Activated naive CD8-positive, alpha-beta T cell treated with anti-CD3 and anti-CD28 coated beads, Interleukin-2, amount 10 ng/mL, durations not matched to agents 7 days and 5 days (primary cell): ENCODE data around the gene EYA3. TPM values are rescaled to one million over a fixed set of nuclear protein-coding genes. Genes with fewer than 3 reads are reported as not detected.

ENCODE experiments used
- ATAC-seq: fragments of 150-1000 bp; cut with Tn5 transposase; one replicate; pipeline ENCODE4 v1.10.0; 2021; ENCODE audit warnings: low read depth, moderate library complexity
- POLR2A ChIA-PET: fragments of 350-600 bp; sonication (Branson Sonifier 250); formaldehyde crosslinking; loops from one replicate; lab custom pipeline; 2021; ENCODE audit warnings: antibody characterized with exemption; lab: Charles Lee
- DNase-seq: peaks from one replicate; pipeline ENCODE4 v3.0.0; 2021
- H3K27ac Mint-ChIP-seq: one replicate; pipeline ENCODE4 v1.8.0; 2022; ENCODE audit warnings: mild to moderate bottlenecking, mixed read lengths
- H3K27me3 Mint-ChIP-seq: one replicate; pipeline ENCODE4 v1.8.0; 2022; ENCODE audit warnings: mild to moderate bottlenecking, moderate library complexity, mixed read lengths
- H3K36me3 Mint-ChIP-seq: one replicate; pipeline ENCODE4 v1.8.0; 2021; ENCODE audit warnings: mild to moderate bottlenecking, mixed read lengths
- H3K4me1 Mint-ChIP-seq: one replicate; pipeline ENCODE4 v1.8.0; 2021; ENCODE audit warnings: mixed read lengths
- H3K4me3 Mint-ChIP-seq: one replicate; pipeline ENCODE4 v1.8.0; 2022; ENCODE audit warnings: mild to moderate bottlenecking, moderate library complexity, mixed read lengths
- H3K9me3 Mint-ChIP-seq: one replicate; pipeline ENCODE4 v1.8.0; 2021; ENCODE audit warnings: mixed read lengths
- total RNA-seq, 2 experiments: library from RNA; stranded (reverse); gene quantifications; one replicate each; pipeline ENCODE4 v1.2.3, GENCODE V29; 2021

The EYA3 gene
- total RNA-seq, 2 experiments from 2014 or later, result 27.0 to 27.3 TPM

DNA sequence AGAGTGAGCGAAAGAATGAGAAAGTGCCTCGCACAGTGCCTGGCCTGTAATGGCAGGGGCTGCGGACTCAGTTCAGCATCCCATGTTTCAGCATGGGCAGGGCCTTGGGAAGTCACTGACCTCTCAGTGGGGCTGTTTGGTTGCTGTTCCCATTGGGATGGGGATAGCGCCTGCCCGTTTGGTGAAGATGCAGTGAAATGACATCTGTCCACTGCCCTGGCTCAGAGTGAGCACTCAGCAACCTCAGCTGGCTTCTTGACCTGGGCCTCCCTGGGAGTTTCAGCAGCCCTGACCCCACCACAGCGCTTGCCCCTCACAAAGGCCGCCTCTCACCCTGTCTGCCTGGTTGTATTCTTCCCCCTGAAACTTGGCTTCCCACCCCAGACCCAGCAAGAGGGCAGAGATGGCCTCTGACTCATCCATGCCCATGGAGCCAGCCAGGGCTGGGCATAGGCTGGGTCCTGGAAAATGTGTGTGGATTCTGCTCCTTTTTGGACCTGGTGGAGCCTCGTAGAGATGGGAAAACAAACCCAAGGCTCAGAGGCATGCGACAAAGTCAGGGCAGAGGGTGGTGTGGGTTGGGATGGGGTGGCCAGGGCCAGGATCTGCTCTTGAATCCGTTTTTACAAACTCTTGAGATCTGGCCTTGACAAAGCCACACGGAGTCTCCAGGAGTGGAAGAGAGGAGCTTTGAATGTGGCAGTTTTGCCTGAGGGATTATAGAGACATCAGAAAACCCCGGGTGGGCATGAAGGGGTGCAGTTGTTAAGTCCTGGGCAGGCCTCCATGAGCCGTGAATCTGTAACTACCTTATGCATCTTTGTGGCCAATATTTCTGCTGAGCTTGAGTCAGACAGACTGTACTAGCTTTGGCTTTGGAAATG is 127.4 kb downstream of the EYA3 start:
- peak overlapping the region; percentile 21 for H3K27ac Mint-ChIP-seq
- POLR2A ChIA-PET, result interaction anchor here (0.5 to 2.2 kb wide), 6 partner anchors 7 to 248 kb away, joined by 3 to 10 read pairs (median 4); no protein-coding TSS in a partner anchor
- peaks cover 18% of the 10 kb centered on the region for H3K4me1 Mint-ChIP-seq

GRCh38 chr1:27959792-27960603 is 128.4 kb downstream of the EYA3 start, which contains the start of gene XKR8:
Gene XKR8, plus strand, starts transcription at chr1:27959973. Its CDS starts 97 bp downstream, at chr1:27960070.
- Mint-ChIP-seq H3K36me3 (peaks cover 3% of the 10 kb centered on the region), H3K27me3 (peaks cover 6% of the 10 kb centered on the region), H3K9me3 (no peaks in the 10 kb centered on the region), H3K4me1 (peaks cover 18% of the 10 kb centered on the region), H3K4me3 (peak within 1 kb of the TSS; percentile 85), H3K27ac (peak within 1 kb of the TSS; percentile 88)
- DNase-seq, result peak; percentile 91
- peak; percentile 99 for ATAC-seq
- POLR2A ChIA-PET, result interaction anchor here (0.5 to 2.2 kb wide), 12 partner anchors 8 to 399 kb away, joined by 3 to 10 read pairs (median 4); partner anchors contain the start of gene EYA3

More for the DNA sequence above, 127.4 kb downstream of the EYA3 start:
- DNase-seq (no peak), ATAC-seq (no peak)
- peak overlapping the region; percentile 85 for H3K4me3 Mint-ChIP-seq
- H3K36me3 Mint-ChIP-seq, result peaks cover 4% of the 10 kb centered on the region
- H3K9me3 Mint-ChIP-seq, result no peaks in the 10 kb centered on the region
- peaks cover 6% of the 10 kb centered on the region for H3K27me3 Mint-ChIP-seq

- ATAC-seq, result no peak
- peaks cover 6% of the 10 kb centered on the region for H3K27me3 Mint-ChIP-seq
- no peaks in the 10 kb centered on the region for H3K36me3 Mint-ChIP-seq
- H3K4me3 Mint-ChIP-seq, result no peak overlapping the region
- H3K9me3 Mint-ChIP-seq, result no peaks in the 10 kb centered on the region
- no peak for DNase-seq
- no peak overlapping the region for H3K27ac Mint-ChIP-seq
- POLR2A ChIA-PET, result interaction anchor here (2.0 to 2.2 kb wide), 2 partner anchors 13 to 15 kb away, joined by 7 to 10 read pairs; no protein-coding TSS in a partner anchor
- peaks cover 14% of the 10 kb centered on the region for H3K4me1 Mint-ChIP-seq
These were observed 129.9 kb downstream of the EYA3 start for GRCh38 chr1:27958513-27958912.

DNA sequence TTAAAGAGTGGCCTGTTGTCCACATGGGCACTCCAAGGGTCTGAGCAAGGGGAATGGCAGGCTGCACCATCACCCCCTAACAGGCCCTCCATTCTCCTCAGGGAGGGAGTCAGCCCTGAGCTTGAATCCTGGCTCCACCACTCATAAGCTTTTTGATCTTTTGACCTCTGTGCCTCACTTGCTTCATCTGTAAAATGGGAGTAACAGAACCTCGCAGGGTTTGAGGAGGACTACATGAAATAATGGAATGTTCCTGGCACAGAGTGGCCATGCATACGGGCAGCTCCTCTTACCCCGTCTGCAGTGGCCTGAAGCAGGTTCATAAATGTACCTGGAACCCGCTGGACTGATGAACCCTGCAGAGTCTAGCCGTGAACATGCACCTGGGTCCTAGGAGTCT is 130.8 kb downstream of the EYA3 start:
- Mint-ChIP-seq H3K9me3 (no peaks in the 10 kb centered on the region), H3K4me1 (peaks cover 13% of the 10 kb centered on the region), H3K36me3 (no peaks in the 10 kb centered on the region), H3K27ac (no peak overlapping the region), H3K4me3 (no peak overlapping the region), H3K27me3 (peaks cover 6% of the 10 kb centered on the region)
- no peak for ATAC-seq
- DNase-seq, result no peak
- POLR2A ChIA-PET, result no interaction called here

GRCh38 chr1:27956761-27957160 is 131.6 kb downstream of the EYA3 start:
- DNase-seq (no peak), ATAC-seq (no peak)
- POLR2A ChIA-PET, result no interaction called here
- no peaks in the 10 kb centered on the region for H3K9me3 Mint-ChIP-seq
- peaks cover 11% of the 10 kb centered on the region for H3K4me1 Mint-ChIP-seq
- H3K27ac Mint-ChIP-seq, result no peak overlapping the region
- no peaks in the 10 kb centered on the region for H3K36me3 Mint-ChIP-seq
- no peak overlapping the region for H3K4me3 Mint-ChIP-seq
- H3K27me3 Mint-ChIP-seq, result peaks cover 10% of the 10 kb centered on the region

DNA sequence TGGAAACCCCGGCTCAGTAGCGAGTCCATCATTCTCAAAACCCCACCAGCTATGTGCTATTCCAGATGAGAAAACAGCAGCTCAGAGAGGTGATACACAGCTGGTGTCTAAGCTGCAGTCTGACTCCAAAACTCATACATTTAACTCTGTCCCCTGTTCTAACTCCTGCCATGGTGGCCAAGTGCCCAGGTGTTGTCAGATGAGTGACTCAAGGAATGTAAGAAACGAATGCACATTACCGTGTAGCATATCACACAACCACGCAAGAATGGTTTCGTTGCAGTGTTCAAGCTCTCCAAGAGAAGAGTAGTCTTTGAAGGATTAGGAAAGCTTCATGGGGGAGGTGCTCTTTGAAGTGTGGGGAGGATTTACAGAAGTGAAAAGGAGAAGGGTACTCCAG is 133.3 kb downstream of the EYA3 start:
- POLR2A ChIA-PET, result no interaction called here
- no peak overlapping the region for H3K27ac Mint-ChIP-seq
- peaks cover 4% of the 10 kb centered on the region for H3K4me1 Mint-ChIP-seq
- H3K4me3 Mint-ChIP-seq, result no peak overlapping the region
- no peaks in the 10 kb centered on the region for H3K9me3 Mint-ChIP-seq
- DNase-seq, result no peak
- peaks cover 13% of the 10 kb centered on the region for H3K27me3 Mint-ChIP-seq
- ATAC-seq, result no peak
- no peaks in the 10 kb centered on the region for H3K36me3 Mint-ChIP-seq

- ATAC-seq (no peak), DNase-seq (no peak)
- no peaks in the 10 kb centered on the region for H3K36me3 Mint-ChIP-seq
- POLR2A ChIA-PET, result no interaction called here
- no peak overlapping the region for H3K27ac Mint-ChIP-seq
- no peaks in the 10 kb centered on the region for H3K9me3 Mint-ChIP-seq
- peaks cover 2% of the 10 kb centered on the region for H3K4me1 Mint-ChIP-seq
- H3K4me3 Mint-ChIP-seq, result no peak overlapping the region
- peaks cover 13% of the 10 kb centered on the region for H3K27me3 Mint-ChIP-seq
These were observed 134.2 kb downstream of the EYA3 start for GRCh38 chr1:27954186-27954585.

DNA sequence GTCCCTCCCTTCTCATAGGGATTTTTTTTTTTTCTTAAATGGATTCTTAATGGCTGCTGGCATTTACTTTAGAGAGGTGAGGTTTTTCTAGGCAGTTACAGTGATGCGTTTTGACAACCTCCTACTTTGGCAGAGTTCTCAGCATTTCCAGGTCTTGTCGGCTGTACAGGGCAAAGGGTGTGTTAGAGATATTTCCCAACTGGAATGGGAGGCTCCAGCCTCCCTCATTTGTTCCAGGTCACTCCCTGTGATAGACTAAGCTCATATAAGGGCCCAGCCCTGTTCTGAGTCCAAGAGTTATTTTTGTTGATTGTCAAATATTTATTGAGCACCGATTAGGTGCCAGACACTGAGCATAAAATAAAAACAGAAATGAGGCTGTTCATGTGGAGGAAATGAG is 136.3 kb downstream of the EYA3 start:
- Mint-ChIP-seq H3K36me3 (no peaks in the 10 kb centered on the region), H3K4me1 (no peaks in the 10 kb centered on the region), H3K27ac (no peak overlapping the region), H3K27me3 (peaks cover 13% of the 10 kb centered on the region), H3K9me3 (no peaks in the 10 kb centered on the region), H3K4me3 (no peak overlapping the region)
- no peak for DNase-seq
- ATAC-seq, result no peak
- POLR2A ChIA-PET, result no interaction called here

DNA sequence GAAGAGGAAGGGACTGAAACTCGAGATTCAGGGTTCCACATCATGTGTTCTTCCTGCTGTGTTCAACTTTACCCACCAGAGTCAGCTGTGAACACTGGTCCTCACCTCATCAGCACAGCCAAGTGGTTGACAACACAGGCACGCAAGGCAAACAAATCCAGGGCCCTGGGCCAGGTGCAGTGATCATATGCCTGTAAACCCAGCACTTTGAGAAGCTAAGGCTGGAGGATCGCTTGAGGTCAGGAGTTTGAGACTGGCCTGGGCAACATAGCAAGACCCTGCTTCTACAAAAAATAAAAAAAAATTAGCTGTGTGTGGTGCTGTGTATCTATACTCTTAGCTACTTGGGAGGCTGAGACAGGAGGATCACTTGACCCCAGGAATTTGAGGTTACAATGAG is 137.0 kb downstream of the EYA3 start:
- H3K4me3 Mint-ChIP-seq, result no peak overlapping the region
- H3K27me3 Mint-ChIP-seq, result peaks cover 11% of the 10 kb centered on the region
- no peaks in the 10 kb centered on the region for H3K9me3 Mint-ChIP-seq
- no peaks in the 10 kb centered on the region for H3K4me1 Mint-ChIP-seq
- POLR2A ChIA-PET, result no interaction called here
- DNase-seq (no peak), ATAC-seq (no peak)
- no peak overlapping the region for H3K27ac Mint-ChIP-seq
- no peaks in the 10 kb centered on the region for H3K36me3 Mint-ChIP-seq

GRCh38 chr1:27949027-27949426 is 139.4 kb downstream of the EYA3 start:
- H3K4me1 Mint-ChIP-seq, result peaks cover 4% of the 10 kb centered on the region
- H3K27ac Mint-ChIP-seq, result no peak overlapping the region

GRCh38 chr1:27945020-27945419 is 143.4 kb downstream of the EYA3 start:
- ATAC-seq (no peak), DNase-seq (no peak)
- no peak overlapping the region for H3K4me3 Mint-ChIP-seq
- POLR2A ChIA-PET, result interaction anchor here (1.5 to 1.9 kb wide), 2 partner anchors 8 to 14 kb away, joined by 6 to 7 read pairs; partner anchors contain the start of gene XKR8
- H3K27ac Mint-ChIP-seq, result no peak overlapping the region
- H3K36me3 Mint-ChIP-seq, result no peaks in the 10 kb centered on the region
- peaks cover 3% of the 10 kb centered on the region for H3K27me3 Mint-ChIP-seq
- H3K9me3 Mint-ChIP-seq, result no peaks in the 10 kb centered on the region
- H3K4me1 Mint-ChIP-seq, result peaks cover 22% of the 10 kb centered on the region

More at GRCh38 chr1:27949027-27949426, 139.4 kb downstream of the EYA3 start:
- Mint-ChIP-seq H3K36me3 (no peaks in the 10 kb centered on the region), H3K9me3 (no peaks in the 10 kb centered on the region), H3K27me3 (peaks cover 11% of the 10 kb centered on the region), H3K4me3 (no peak overlapping the region)
- no peak for DNase-seq
- POLR2A ChIA-PET, result no interaction called here
- no peak for ATAC-seq

DNA sequence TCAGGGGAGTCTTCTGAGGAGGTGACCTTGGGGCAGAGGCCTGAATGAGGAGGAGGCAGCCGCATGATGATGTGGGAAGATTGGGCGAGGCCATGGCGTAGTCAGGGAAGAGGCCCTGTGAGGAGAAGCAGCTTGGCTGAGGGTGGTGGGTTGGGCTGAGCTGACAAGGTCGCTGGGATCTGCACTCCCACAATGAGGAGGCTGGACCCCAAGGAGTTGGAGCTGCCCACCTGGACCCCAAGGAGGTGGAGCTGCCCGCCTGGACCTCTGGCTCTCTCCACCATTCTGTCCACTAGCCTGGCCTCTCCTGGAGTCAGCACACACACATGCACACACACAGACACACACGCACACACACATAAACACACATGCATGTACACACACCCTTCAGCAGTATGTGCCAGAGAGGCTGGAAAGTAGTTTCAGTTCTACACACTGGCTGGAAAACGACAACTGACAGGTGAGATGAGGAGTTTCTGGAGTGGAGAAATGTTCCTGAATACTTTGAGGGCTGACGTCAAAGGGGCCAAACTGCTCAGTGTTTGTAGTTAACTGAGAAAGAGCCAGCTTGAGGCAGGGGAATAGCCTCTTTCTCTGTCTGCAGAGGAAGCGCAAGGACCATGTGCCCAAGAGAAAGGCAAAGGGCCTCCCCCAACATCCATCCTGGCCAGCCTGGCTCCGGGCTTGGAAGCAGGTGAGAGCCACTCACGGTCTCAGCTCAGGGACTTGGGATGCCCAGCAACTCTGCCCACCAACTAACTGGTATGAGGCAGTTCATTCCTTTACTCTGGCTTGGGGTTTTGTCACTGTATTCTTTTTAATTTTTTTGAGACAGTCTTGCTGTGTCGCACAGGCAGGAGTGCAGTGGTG is 146.5 kb downstream of the EYA3 start:
- Mint-ChIP-seq H3K9me3 (no peaks in the 10 kb centered on the region), H3K27me3 (peaks cover 3% of the 10 kb centered on the region), H3K4me1 (peaks cover 31% of the 10 kb centered on the region), H3K4me3 (no peak overlapping the region), H3K27ac (no peak overlapping the region), H3K36me3 (no peaks in the 10 kb centered on the region)
- POLR2A ChIA-PET, result interaction anchor here (0.6 kb wide), 1 partner anchor 293 kb away, joined by 3 read pairs; no protein-coding TSS in a partner anchor
- ATAC-seq (no peak), DNase-seq (no peak)
